Middle frontal gyrus (tissue), 1 donor: Measurements from ENCODE around the gene PIGP.
"Not testable (repeated sequence)": the region's sequence is repeated elsewhere in the genome, so short reads cannot be mapped to it uniquely, and the experiment has no call there.

Experiments
- DNase-seq: peaks from one replicate; pipeline ENCODE4 v3.0.0-alpha.2; 2015; ENCODE audit warnings: low spot score; ENCODE audit errors: extremely low spot score

The PIGP gene

DNA sequence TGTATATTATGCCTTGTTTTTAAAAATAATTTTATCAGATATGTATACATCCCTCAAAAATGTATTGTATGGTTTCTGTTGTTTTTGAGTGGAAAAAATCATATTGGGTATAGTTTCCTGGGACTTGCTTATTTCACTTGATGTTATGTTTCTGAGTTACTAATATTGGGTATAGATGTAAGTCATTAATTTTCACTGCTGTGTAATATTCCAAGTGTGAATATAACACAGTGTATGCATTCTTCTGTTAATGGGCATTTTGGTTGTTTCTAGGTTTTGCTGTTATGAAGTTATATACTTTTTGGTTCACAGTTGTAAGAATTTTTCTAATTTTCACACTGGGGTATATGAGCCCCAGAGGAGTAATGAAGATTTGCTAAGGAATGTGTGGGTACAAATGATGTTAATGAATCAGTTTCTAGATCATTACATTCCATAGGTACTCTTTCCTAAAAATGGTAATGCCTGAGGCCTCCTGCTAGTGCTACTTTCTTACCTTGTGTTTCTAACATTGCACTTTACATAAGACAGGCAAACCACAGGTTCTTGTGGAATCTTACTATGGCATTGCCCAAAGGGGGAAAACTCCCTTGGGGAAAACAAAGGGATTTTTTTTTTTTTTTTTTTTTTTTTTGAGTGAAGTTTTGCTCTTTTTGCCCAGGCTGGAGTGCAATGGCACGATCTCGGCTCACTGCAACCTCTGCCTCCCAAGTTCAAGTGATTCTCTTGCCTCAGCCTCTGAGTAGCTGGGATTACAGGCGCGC is 3.4 kb upstream of the PIGP start:
- DNase-seq: no peak

GRCh38 chr21:37075214-37075770 is 2.4 kb upstream of the PIGP start:
- DNase-seq: no peak

GRCh38 chr21:37074546-37074945 is 1.7 kb upstream of the PIGP start:
- DNase-seq: no peak

DNA sequence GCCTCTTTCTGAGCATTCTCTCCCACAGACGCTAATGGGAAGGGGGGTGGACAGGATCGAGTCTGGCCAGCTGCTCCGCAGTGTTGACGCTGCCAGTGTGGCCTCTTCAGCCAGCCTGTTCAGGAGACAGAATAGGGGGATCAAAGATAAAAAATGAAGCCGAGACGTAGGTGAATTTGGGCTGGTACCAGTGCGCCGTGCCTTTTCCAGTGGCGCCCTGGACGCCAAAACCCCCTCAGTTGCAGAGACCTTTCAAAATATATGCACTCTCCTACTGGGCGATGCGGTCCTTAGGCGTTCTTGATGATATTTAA is 1.3 kb upstream of the PIGP start:
- DNase-seq: no peak

GRCh38 chr21:37073417-37074196 is 736 bp upstream of the PIGP start:
- DNase-seq: peak; percentile 65

DNA sequence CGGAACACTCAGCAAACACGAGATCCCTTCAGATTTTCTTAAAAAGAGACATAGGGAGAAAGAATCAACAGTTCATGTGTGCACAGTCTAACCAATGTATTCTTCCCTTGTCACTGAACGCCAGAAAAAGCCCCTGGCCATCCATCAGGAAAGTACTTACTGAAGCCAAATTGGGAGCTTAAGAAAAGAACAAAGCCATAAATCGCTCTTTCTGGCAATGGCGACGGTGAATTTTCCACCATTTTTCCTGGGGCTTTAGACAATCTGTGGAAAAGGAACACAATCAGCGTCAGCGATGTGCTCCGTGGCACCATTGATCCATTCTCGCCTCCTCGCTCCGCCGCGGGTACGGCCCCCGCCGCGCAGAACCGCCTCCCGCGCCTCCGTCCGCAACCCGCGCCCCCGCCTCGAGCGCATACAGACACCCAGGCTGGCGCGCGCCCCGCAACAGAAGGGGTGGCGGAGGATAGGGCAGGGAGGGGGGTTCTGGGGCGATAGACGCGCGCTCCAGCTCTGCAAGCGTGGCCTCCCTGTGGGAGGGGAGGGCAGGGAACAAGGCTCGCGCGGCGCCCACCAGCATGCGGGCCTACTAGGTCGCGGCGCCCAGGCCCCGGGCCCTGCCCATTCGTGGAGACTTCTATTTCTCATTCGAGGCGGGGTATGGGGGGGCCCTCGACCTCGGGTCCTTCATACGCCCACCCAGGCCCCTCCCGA is 440 bp downstream of the PIGP start:
- peak; percentile 90 for DNase-seq

DNA sequence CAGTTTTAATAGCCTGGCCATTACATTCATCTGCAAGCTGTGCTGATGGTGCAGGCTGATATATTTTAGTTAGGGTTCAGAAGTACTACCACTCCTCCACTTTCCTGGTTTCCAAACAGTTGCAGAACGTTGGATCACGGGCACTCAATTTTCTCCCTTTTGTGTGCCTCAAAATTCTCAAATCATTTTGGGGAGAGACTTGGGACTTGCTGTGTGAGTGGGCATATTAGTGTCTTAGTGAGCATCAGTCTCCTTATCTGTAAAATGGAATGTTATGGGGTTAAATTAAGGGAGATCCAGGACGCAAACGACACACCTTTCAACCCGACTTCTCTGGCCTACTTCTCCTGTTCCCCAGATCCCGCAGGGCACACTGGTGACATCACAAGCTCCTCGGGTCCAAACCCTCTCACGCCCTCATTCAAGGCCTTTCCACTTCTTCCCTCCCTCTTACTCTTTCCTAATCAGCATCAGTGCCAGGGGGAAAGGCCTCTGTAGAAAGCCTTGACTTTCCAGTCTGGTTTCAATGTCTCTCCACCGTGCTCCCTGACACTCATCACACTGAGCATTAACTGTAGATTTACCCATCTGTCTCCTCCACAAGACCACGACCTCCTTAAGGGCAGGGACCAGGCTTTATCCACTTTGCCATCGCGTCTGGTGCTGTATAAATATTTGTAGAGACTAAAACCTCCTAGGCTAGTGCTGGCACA is 1.2 kb downstream of the PIGP start:
- DNase-seq: no peak

- DNase-seq: no peak
Measured at GRCh38 chr21:37065561-37066177, 7.2 kb downstream of the PIGP start.

GRCh38 chr21:37064841-37065240 is 8.0 kb downstream of the PIGP start:
- no peak for DNase-seq

DNA sequence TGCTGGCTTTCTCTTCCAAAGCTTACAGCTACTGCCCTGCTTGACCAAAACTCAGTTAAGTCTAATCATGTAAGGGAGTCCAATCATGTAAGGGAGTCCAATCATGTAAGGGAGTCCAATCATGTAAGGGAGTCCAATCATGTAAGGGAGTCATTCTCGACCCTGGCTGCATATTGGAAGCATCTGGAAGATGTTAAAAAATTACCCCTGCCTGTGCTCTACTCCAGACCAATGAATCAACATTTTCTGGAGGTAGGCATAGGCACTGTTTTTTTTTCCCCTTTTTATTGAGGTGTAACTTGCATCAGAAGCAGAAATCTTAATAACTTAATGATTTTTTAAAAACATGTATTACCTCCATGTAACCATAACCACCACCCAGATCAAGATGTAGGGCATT is 9.4 kb downstream of the PIGP start:
- DNase-seq: no peak

DNA sequence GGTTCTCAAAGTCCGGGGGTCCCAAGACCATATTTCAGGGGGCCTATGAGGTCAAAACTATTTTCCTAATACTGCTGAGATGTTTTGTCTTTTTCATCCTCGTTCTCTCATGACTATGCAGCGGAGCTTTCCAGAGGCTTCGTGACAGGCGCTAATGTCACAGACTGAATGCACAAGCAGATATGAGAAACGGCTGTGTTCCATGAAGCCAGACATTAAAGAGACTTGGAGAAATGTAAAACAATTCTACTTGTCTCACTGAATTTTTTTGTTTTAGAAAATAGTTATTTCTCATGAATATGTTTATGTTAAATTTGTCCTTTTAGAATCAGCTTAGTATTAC is 10.3 kb downstream of the PIGP start:
- no peak for DNase-seq

DNA sequence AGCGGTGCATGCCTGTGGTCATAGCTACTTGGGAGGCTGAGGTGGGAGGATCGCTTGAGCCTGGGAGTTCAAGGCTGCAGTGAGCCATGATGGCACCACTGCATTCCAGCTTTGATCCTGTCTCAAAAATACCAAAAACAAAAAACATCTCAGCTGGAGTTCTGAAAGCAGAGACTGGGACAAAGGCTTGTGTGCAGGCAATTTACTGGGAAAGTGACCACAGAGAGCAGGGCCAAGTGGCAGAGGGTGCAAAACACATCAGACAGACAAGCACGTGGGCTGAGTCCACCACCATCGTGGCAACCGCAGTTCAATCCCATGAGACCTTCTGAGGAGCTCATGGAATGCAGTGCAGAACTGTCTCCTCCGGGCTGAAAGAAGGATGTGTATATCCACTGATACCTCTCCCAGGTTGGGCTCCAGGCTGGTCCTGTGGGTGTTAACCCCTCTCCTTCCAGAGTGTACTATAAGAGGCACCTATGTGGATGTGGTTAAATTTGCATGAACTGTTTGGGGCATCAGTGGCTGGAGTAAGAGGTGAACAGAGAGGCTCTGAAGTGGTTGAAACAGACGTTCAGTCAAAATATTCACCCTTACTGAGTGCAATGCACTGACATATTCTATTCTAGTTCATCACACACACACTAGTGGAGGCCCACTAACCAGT is 10.8 kb downstream of the PIGP start:
- no peak for DNase-seq

DNA sequence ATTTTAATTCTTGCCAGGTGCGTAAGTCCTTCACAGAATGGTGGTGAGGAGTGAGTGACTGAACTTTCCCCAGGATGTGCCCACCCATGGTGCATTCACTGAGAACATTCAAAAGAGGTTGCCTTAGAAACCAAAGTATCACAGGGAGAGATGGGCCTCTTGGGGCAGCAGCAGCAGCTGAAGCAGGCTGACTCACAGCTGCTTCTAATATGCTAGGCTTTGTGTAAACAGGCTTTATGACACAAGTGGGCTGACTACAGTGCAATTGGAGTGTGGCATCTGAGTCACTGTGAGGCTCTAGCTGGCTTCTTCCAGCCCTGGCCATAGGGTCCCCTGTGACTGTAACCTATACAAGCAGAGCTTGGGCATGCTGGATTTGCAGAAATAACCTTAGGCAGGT is 12.6 kb downstream of the PIGP start:
- no peak for DNase-seq

DNA sequence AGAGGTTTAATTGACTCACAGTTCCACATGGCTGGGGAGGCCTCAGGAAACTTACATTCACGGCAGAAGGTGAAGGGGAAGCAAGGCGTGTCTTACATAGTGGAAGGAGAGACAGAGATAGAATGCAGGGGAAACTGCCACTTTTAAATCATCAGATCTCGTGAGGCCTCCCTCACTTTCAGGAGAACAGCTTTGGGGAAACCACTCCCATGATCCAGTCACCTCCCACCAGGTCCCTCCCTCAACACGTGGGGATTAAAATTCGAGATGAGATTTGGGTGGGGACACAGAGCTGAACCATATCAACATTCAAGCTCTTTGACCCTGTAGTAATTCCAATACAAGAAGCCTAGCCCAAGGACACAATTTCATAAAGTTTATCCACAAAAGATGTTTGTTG is 13.7 kb downstream of the PIGP start:
- DNase-seq: no peak

DNA sequence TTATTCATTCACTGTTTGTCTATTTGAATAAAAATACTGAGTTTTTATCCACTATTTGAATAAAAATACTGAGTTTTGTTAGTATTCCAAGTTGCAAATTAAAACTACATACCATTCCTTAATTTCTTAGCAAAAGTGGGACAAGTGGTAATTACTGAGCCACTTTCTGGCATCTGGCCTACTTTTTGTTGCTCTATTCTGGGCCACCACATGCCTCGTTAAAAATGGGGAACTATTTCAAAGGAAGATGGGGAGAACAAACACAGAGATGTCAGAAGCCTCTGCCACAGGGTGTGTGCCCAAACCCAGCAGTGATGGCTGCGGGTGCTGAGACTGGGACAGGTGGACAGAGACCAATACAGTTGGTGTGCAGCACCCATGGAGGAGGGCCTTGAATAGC is 14.6 kb downstream of the PIGP start:
- no peak for DNase-seq

DNA sequence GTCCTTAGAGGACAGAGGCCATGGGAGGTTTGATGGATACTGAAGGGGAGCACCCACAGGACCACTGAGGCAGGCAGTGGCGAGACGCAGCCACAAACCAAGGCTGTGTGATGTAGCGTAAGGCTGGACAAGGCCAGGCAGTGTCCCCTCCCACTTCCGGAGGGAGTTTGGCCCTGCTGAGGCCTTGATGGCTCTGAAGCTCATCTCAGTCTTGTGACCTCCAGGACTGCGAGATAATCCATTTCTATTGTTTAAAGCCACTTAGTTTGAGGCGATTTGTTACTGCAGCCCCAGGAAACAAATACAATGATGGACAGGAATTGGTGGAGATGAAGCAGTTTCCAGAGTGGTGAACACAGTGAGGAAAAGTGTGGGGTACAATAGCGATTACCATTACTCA is 15.3 kb downstream of the PIGP start:
- DNase-seq: no peak

DNA sequence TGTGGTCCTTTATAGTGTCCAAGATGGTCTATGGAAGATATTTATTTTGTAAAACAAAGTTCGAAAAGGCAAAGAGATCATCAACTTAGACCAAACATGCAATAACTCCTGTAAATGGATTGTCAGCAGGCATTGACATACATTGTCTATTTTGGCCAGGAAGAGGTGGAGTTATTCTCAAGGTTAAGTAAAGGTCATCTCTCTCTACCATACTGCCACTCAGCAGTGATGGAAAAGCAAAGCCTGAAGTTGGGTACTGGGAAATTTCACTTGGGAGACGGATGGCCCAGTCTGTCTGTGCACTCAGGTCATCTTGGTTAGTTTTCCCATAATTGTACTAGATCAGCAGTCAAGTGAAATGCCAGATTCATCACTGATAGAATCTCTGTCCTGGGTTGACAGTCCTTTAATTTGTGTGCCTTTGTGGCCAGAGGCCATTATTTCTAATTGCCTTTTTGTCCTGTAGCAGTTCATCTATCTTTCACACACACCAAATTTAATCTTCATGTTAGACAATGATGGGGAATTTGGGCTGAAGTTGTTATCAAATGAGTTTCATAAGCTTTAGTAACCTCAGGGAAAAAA is 17.5 kb downstream of the PIGP start:
- no peak for DNase-seq

GRCh38 chr21:37049741-37050140 is 23.1 kb downstream of the PIGP start:
- DNase-seq: not testable (repeated sequence)

DNA sequence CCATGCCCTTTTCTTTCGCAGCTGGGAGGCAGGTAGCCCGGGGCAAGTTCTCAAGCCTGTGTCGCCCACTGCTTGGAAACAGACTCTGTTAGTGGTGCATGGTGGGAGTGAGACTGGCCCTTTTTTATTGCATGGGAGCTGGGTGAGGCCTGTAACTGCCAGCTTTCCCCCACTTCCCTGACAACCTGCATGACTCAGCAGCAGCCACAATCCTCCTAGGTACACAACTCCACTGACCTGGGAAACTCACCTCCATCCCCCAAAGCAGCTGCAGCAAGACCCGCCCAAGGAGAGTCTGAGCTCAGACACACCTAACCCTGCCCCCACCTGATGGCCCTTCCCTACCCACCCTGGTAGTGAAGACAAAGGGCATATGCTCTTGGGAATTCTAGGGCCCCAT is 25.8 kb downstream of the PIGP start:
- no peak for DNase-seq

DNA sequence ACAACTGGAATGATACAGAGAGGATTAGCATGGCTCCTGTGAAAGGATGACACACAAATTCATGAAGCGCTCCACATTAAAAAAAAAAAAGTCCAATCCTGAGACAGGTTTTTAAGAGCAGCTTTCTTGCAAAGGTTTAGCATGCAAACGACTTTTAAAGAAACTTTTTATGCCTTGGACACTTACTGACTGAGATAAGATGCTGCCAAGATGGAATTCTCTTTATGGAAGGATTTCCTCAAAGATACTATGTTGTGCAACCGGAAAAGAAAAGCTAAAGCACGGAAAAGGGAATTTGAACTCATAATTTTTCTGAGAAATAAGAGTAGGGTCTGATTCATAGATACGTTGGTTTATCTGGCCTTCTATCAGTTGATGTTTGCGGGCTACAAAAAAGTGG is 27.3 kb downstream of the PIGP start:
- no peak for DNase-seq
